ENCODE measurements around the gene MAP4K3.
"Not testable (repeated sequence)": the region's sequence is repeated elsewhere in the genome, so short reads cannot be mapped to it uniquely, and the experiment has no call there.

MAP4K3 gene

GRCh38 chr2:39368846-39369245 lies 68.2 kb downstream of the MAP4K3 start:
- DNase-seq: no peak

DNA sequence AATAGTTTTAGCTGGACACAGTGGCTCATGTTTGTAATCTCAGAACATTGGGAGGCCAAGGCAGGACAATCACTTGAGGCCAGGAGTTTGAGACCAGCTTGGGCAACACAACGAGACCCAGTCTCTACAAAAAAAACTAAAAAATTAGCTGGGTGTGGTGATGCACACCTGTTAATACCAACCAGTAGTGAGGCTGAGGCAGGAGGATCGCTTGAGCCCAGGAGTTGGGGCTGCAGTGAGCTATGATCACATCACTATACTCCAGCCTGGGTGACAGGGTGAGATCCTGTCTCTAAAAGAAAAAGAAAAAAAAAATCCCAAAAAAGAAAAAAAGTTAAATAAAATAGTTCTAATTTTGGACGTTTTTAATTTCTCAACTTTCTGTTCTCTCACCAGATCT lies 68.7 kb downstream of the MAP4K3 start:
- DNase-seq: no peak

GRCh38 chr2:39362595-39362994 lies 74.5 kb downstream of the MAP4K3 start:
- DNase-seq: no peak

GRCh38 chr2:39361511-39361910 lies 75.6 kb downstream of the MAP4K3 start:
- DNase-seq: no peak

DNA sequence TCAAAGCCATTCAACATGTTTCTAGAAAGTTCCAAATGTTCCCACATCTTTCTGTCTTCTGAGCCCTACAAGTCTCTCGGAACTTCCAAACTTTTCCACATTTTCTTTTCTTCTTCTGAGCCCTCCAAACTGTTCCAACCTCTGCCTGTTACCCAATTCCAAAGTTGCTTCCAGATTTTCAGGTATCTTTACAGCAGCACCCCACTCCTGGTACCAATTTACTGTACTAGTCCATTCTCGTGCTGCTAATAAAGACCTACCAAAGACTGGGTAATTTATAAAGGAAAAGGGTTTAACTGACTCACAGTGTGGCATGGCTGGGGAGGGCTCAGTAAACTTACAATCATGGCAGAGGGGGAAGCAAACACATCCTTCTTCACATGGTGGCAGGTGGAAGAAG lies 76.7 kb downstream of the MAP4K3 start:
- not testable (repeated sequence) for DNase-seq

GRCh38 chr2:39359453-39360038 lies 77.5 kb downstream of the MAP4K3 start:
- no peak for DNase-seq

- DNase-seq: peak in 1 of 2 experiments; percentile 6
These were observed 80.0 kb downstream of the MAP4K3 start for GRCh38 chr2:39356922-39357639.

- no peak for DNase-seq
These were observed 86.4 kb downstream of the MAP4K3 start for GRCh38 chr2:39350658-39351057.

DNA sequence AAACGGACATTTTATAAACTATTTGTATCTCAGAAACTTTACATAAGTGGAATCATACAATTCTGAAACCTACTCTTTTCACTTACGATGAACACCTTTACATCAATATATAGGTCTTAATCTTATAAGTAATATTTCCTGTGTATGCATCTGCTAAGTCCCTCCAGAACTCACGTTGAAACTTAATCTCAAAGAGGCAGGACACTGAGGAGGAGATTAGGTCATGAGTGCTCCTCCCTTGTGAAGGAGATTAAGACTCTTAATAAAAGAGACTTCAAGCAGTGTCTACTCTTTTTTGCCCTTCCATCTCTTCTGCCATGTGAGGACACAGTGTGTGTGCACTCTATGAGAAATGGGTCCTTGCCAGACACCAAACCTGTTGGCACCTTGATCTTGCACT lies 98.6 kb downstream of the MAP4K3 start:
- DNase-seq: no peak

GRCh38 chr2:39335930-39336329 lies 101.2 kb downstream of the MAP4K3 start:
- no peak for DNase-seq

GRCh38 chr2:39334978-39335377 lies 102.1 kb downstream of the MAP4K3 start:
- no peak for DNase-seq

- DNase-seq: no peak
These were observed 102.6 kb downstream of the MAP4K3 start for GRCh38 chr2:39334529-39334928.

- DNase-seq: no peak
These were observed 110.4 kb downstream of the MAP4K3 start for GRCh38 chr2:39326644-39327043.

GRCh38 chr2:39325966-39326365 lies 111.1 kb downstream of the MAP4K3 start:
- no peak for DNase-seq

DNA sequence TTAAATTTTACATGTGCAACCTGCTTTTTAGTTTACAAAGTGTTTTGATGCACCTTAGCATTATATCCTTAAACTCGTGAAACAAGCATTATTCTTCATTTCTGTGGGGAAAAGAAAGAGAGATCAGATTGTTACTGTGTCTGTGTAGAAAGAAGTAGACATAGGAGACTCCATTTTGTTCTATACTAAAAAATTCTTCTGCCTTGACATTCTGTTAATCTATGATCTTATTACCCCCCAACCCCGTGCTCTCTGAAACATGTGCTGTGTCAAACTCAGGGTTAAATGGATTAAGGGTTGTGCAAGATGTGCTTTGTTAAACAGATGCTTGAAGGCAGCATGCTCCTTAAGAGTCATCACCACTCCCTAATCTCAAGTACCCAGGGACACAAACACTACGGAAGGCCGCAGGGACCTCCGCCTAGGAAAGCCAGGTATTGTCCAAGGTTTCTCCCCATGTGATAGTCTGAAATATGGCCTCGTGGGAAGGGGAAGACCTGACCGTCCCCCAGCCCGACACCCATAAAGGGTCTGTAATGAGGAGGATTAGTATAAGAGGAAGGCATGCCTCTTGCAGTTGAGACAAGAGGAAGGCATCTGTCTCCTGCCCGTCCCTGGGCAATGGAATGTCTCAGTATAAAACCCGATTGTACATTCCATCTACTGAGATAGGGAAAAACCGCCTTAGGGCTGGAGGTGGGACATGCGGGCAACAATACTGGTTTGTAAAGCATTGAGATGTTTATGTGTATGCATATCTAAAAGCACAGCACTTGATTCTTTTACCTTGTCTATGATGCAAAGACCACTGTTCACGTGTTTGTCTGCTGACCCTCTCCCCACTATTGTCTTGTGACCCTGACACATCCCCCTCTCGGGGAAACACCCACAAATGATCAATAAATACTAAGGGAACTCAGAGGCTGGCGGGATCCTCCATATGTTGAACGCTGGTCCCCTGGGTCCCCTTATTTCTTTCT lies 115.7 kb downstream of the MAP4K3 start:
- DNase-seq: not testable (repeated sequence)

DNA sequence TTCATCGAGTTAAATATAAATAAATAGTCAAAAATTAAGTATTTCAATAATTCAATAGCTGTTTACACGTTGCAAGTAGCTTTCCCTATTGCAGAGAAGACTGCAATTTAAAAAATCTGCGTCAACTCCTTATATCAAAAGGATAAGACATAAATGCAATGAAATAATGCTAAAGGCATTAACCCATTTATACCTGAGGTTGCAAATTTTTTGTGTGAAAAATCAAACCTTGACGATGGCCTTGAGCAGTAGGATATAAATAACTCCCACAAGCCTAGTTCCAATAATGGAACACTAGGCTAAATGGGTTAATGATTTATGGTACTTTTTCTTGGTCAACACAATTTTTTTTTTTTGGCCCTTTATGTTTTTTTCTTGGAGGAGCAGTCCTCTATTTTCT lies 116.9 kb downstream of the MAP4K3 start:
- no peak for DNase-seq

DNA sequence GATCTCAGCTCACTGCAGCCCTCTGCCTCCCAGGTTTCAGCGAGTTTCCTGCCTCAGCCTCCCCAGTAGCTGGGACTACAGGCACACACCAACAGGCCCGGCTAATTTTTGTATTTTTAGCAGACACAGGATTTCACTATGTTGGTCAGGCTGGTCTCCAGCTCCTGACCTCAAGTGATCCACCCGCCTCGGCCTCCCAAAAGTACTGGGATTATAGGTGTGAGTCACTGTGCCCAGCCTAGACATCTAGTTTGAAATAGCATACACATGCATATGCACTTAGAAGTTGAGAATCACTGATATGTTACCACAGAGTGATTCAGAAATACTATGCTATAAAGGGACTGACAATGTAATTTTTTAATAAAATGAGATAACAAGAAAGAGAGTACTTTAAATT lies 123.5 kb downstream of the MAP4K3 start:
- no peak for DNase-seq

DNA sequence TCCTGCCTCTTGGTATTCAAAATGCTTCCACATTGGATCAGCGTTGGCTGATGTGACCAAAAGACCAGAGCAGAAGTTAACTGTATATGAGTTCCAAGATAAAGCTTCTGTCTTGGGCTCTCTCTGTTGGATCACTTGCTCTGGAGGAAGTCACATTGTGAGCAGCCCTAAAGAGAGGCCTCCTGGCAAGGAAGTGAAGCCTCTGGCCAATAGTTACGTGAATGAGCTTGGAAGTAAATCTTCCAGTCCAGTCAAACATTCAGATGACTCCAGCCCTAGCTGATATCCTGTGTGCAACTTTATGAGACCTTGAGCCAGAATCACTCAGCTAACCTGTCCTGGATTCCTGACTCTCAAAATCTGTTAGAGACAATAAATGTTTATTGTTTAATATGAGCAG lies 125.6 kb downstream of the MAP4K3 start:
- no peak for DNase-seq

GRCh38 chr2:39308778-39309177 lies 128.3 kb downstream of the MAP4K3 start:
- DNase-seq: no peak

DNA sequence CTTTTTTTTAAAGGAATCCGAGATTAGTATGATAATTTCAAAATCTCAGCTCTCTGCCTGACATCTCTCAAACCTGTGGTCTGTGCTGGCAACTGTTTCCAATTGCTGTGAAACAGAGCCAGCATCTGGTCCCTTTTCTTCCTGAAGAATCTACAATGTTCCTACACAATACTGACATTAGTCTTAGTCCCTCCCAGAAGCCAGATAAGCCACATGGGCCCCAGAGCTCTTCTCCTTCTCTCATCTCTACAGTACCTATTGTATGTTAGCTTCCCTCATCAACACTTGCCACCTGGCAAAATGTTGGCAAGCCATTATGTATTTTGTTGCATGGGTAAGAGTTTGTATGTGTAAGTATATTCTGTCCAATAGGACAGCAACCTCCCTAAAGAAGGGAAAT lies 130.5 kb downstream of the MAP4K3 start:
- DNase-seq: no peak

DNA sequence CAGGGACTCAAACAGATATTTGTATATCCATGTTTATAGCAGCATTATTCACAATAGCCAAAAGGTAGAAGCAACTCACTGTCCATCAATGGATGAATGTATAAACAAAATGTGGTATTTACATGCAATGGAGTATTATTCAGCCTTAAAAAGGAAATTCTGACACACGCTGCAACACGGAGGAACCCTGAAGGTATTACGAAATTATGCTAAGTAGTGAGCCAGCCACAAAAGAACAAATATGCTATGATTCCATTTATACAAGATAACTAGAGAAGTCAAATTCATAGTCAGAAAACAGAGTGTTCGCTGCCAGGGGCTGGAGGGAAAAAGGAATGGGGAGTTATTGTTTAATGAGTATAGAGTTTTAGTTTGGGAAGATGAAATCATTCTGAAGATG lies 132.4 kb downstream of the MAP4K3 start:
- no peak for DNase-seq

- DNase-seq: no peak
These were observed 132.9 kb downstream of the MAP4K3 start for GRCh38 chr2:39304200-39304599.

- DNase-seq: no peak
These were observed 135.7 kb downstream of the MAP4K3 start for GRCh38 chr2:39301352-39301751.

Measured in NCI-H446 (cell line).